HL-60 (cell line): ENCODE results near the gene PTPRG.

Source experiments
- CTCF ChIP-seq: IDR thresholded peaks from one replicate; pipeline ENCODE4 v1.5.1; 2011; ENCODE audit warnings: low read length, control low read depth, inconsistent platforms; ENCODE audit not compliant: insufficient read depth
- GABPA ChIP-seq: IDR thresholded peaks from 2 replicates; pipeline ENCODE4 v1.6.1; 2012; ENCODE audit warnings: low read depth
- POLR2AphosphoS5 ChIP-seq: IDR thresholded peaks from 2 replicates; pipeline ENCODE4 v1.6.1; 2012; ENCODE audit warnings: low read depth
- REST ChIP-seq: IDR thresholded peaks from 2 replicates; pipeline ENCODE4 v1.6.1; 2012; ENCODE audit warnings: low read depth; ENCODE audit not compliant: insufficient replicate concordance
- SPI1 ChIP-seq: IDR thresholded peaks from 2 replicates; pipeline ENCODE4 v1.6.1; 2012; ENCODE audit warnings: low read depth, mild to moderate bottlenecking, borderline replicate concordance

- TF ChIP-seq POLR2AphosphoS5: no peak
- no peak for TF ChIP-seq CTCF
- TF ChIP-seq REST: no peak
- no peak for TF ChIP-seq GABPA
- TF ChIP-seq SPI1: no peak
These were observed 28.5 kb downstream of the PTPRG start for GRCh38 chr3:61589856-61590255.
